HG02623 (cell line): ENCODE data around the gene CCNQ.

Experiments used
- ATAC-seq: cut with Tn5 transposase; IDR thresholded peaks from one replicate; pipeline ENCODE4 v1.9.1; 2021; ENCODE audit warnings: moderate library complexity; ENCODE audit not compliant: unreplicated experiment

Gene CCNQ

GRCh38 chrX:153578200-153578835 is 20.6 kb downstream of the CCNQ start:
- no peak for ATAC-seq

GRCh38 chrX:153576961-153577360 is 22.0 kb downstream of the CCNQ start:
- ATAC-seq, result no peak

- ATAC-seq, result no peak
Observed at GRCh38 chrX:153576239-153576870, 22.6 kb downstream of the CCNQ start.

GRCh38 chrX:153573984-153574383 is 25.0 kb downstream of the CCNQ start:
- peak; percentile 40 for ATAC-seq

GRCh38 chrX:153572601-153573000 is 26.3 kb downstream of the CCNQ start:
- no peak for ATAC-seq

GRCh38 chrX:153571534-153571908 is 27.4 kb downstream of the CCNQ start:
- no peak for ATAC-seq

- no peak for ATAC-seq
Observed at GRCh38 chrX:153569475-153569874, 29.5 kb downstream of the CCNQ start.

- ATAC-seq, result no peak
Observed at GRCh38 chrX:153568451-153569011, 30.4 kb downstream of the CCNQ start.

GRCh38 chrX:153565996-153566580 is 32.9 kb downstream of the CCNQ start:
- ATAC-seq, result no peak

- no peak for ATAC-seq
Observed at GRCh38 chrX:153564047-153564606, 34.8 kb downstream of the CCNQ start.

- no peak for ATAC-seq
Observed at GRCh38 chrX:153562546-153562945, 36.4 kb downstream of the CCNQ start.

- no peak for ATAC-seq
Observed at GRCh38 chrX:153561337-153561736, 37.6 kb downstream of the CCNQ start.

GRCh38 chrX:153560466-153560865 is 38.5 kb downstream of the CCNQ start:
- ATAC-seq, result no peak

- no peak for ATAC-seq
Observed at GRCh38 chrX:153560000-153560399, 38.9 kb downstream of the CCNQ start.

GRCh38 chrX:153557618-153558355 is 41.2 kb downstream of the CCNQ start:
- ATAC-seq, result no peak

GRCh38 chrX:153556767-153557166 is 42.2 kb downstream of the CCNQ start:
- ATAC-seq, result no peak

GRCh38 chrX:153554519-153555167 is 44.3 kb downstream of the CCNQ start:
- no peak for ATAC-seq

GRCh38 chrX:153551135-153551534 is 47.8 kb downstream of the CCNQ start:
- no peak for ATAC-seq

GRCh38 chrX:153549807-153550206 is 49.1 kb downstream of the CCNQ start:
- no peak for ATAC-seq

GRCh38 chrX:153549231-153549630 is 49.7 kb downstream of the CCNQ start:
- no peak for ATAC-seq

GRCh38 chrX:153547195-153547594 is 51.7 kb downstream of the CCNQ start:
- no peak for ATAC-seq
